Smooth muscle cell of the coronary artery (primary cell): ENCODE results near the gene PPP2R1B. TPM values are rescaled to one million over a fixed set of nuclear protein-coding genes. Genes with fewer than 3 reads are reported as not detected.

Experiments
- total RNA-seq: library from RNA; depleted of rRNA; stranded (reverse); fragments of >200 nt; gene quantifications from 2 replicates; pipeline ENCODE4 v1.2.3, GENCODE V29; 2014; ENCODE audit warnings: low replicate concordance

PPP2R1B gene
- total RNA-seq: 21.7 and 24.1 TPM in 2 replicates

GRCh38 chr11:111765984-111766833 is at the start of gene PPP2R1B:
Gene PPP2R1B (minus strand): TSS chr11:111766389. CDS start chr11:111766361, 28 bp downstream.

Other genes with a start within 250 kb of the PPP2R1B start
- gene LAYN, start 225.7 kb downstream of the PPP2R1B start, total RNA-seq: 6.5 and 61.4 TPM in 2 replicates
- 4.3 and 5.4 TPM in 2 replicates for gene SIK2, start 163.9 kb downstream of the PPP2R1B start, total RNA-seq
- 15.3 and 23.5 TPM in 2 replicates for gene ALG9, start 105.2 kb upstream of the PPP2R1B start, total RNA-seq
- gene FDXACB1, start 112.8 kb upstream of the PPP2R1B start, total RNA-seq: 1.2 and 1.7 TPM in 2 replicates
- gene CFAP68, start 113.2 kb upstream of the PPP2R1B start, total RNA-seq: 7.5 and 12.3 TPM in 2 replicates
- 20.4 and 40.8 TPM in 2 replicates for gene CRYAB, start 145.4 kb upstream of the PPP2R1B start, total RNA-seq
- gene HSPB2, start 146.3 kb upstream of the PPP2R1B start, total RNA-seq: 1.2 and 1.9 TPM in 2 replicates
- 0.23 and 0.38 TPM in 2 replicates for gene C11orf52, start 152.5 kb upstream of the PPP2R1B start, total RNA-seq
- gene DIXDC1, start 171.0 kb upstream of the PPP2R1B start, total RNA-seq: 17.4 and 21.0 TPM in 2 replicates